NCI-H1048 (cell line): Measurements from ENCODE around the gene LRIF1.
"Not testable (repeated sequence)": the region's sequence is repeated elsewhere in the genome, so short reads cannot be mapped to it uniquely, and the experiment has no call there.

Source experiments
- DNase-seq: peaks from one replicate; lab custom pipeline; 2025; lab: John Stamatoyannopoulos, UW

Gene LRIF1

GRCh38 chr1:110963691-110964454, at the start of gene LRIF1:
Gene LRIF1, minus strand, starts transcription at chr1:110963922. Its CDS starts 234 bp downstream, at chr1:110963688.
- no peak for DNase-seq

GRCh38 chr1:111008031-111008430, 44.3 kb upstream of the LRIF1 start:
- DNase-seq: no peak

GRCh38 chr1:111006556-111006955, 42.8 kb upstream of the LRIF1 start:
- no peak for DNase-seq

- not testable (repeated sequence) for DNase-seq
Observed at GRCh38 chr1:110999607-111000006, 35.9 kb upstream of the LRIF1 start.

- peak; percentile 11 for DNase-seq
Observed at GRCh38 chr1:110992329-110992728, 28.6 kb upstream of the LRIF1 start.

- DNase-seq: not testable (repeated sequence)
Observed at GRCh38 chr1:110991295-110991694, 27.6 kb upstream of the LRIF1 start.

- DNase-seq: no peak
Observed at GRCh38 chr1:110990541-110990940, 26.8 kb upstream of the LRIF1 start.

GRCh38 chr1:110986407-110986891, 22.7 kb upstream of the LRIF1 start:
- DNase-seq: no peak

- no peak for DNase-seq
Observed at GRCh38 chr1:110982320-110982719, 18.6 kb upstream of the LRIF1 start.

GRCh38 chr1:110979154-110979553, 15.4 kb upstream of the LRIF1 start:
- no peak for DNase-seq

GRCh38 chr1:110976089-110976488, 12.4 kb upstream of the LRIF1 start:
- DNase-seq: no peak

GRCh38 chr1:110975265-110975664, 11.5 kb upstream of the LRIF1 start:
- DNase-seq: no peak

- no peak for DNase-seq
Observed at GRCh38 chr1:110967256-110967655, 3.5 kb upstream of the LRIF1 start.

GRCh38 chr1:110964455-110964903, 757 bp upstream of the LRIF1 start:
- DNase-seq: no peak

GRCh38 chr1:110962892-110963690, 631 bp downstream of the LRIF1 start:
- DNase-seq: no peak

- DNase-seq: no peak
Observed at GRCh38 chr1:110961902-110962301, 1.8 kb downstream of the LRIF1 start.

GRCh38 chr1:110960777-110961420, 2.8 kb downstream of the LRIF1 start:
- no peak for DNase-seq

GRCh38 chr1:110957798-110958197, 5.9 kb downstream of the LRIF1 start:
- no peak for DNase-seq

GRCh38 chr1:110956586-110956985, 7.1 kb downstream of the LRIF1 start:
- DNase-seq: no peak

GRCh38 chr1:110953031-110953430, 10.7 kb downstream of the LRIF1 start:
- DNase-seq: no peak

GRCh38 chr1:110952031-110952430, 11.7 kb downstream of the LRIF1 start:
- DNase-seq: no peak

- no peak for DNase-seq
Observed at GRCh38 chr1:110951161-110951560, 12.6 kb downstream of the LRIF1 start.
